Left cardiac atrium (tissue), 4 donors: Measurements from ENCODE around the gene SLC35D2. TPM values are rescaled to one million over a fixed set of nuclear protein-coding genes. Genes with fewer than 3 reads are reported as not detected.
A peak's percentile ranks its signal among the peaks of the same experiment; 100 is the strongest.
"Not testable (repeated sequence)": the region's sequence is repeated elsewhere in the genome, so short reads cannot be mapped to it uniquely, and the experiment has no call there.

Experiments used
- ATAC-seq, 2 donors: fragments of 200-7000 bp; cut with Tn5 transposase; one replicate each; pipeline ENCODE4 v1.9.1; 2020; ENCODE audit warnings: mild to moderate bottlenecking in 2 of 2, moderate library complexity in 2 of 2
- DNase-seq: peaks from one replicate; pipeline ENCODE4 v3.0.0-alpha.2; 2020
- intact Hi-C, 2 donors: fragments of 100-400 bp; cut with DNase I; formaldehyde crosslinking; loops; one replicate each; pipeline versions ENCODE4 v1.14.1 to v1.15.1; 2022 to 2023
- total RNA-seq, 2 donors: library from RNA; stranded (reverse); fragmentation: NEBNext Ultra II Directional; extraction: Animal tissue kit (Norgen Biotek cat#: 25700); gene quantifications; one replicate each; pipeline ENCODE4 v1.2.1, GENCODE V29; 2021
- donor health status: DM: no; HTN: yes; CAD: no.
- donor health status: DM: no; HTN: yes; CAD: no; lungs with severe emphysema.
- donor health status: DM: yes; HTN: yes; CAD: no.
- donor health status: Dilated cardiomyopathy.

SLC35D2 gene
- total RNA-seq, 2 donors from 2014 or later, result 14.1 to 14.2 TPM

- DNase-seq, ATAC-seq, intact Hi-C loops: not testable (repeated sequence)
Observed at GRCh38 chr9:96322736-96323135, 60.8 kb downstream of the SLC35D2 start.

- intact Hi-C loops, result not testable (repeated sequence)
Observed at GRCh38 chr9:96322210-96322609, 61.3 kb downstream of the SLC35D2 start.

GRCh38 chr9:96321515-96321914, 62.0 kb downstream of the SLC35D2 start:
- intact Hi-C loops, result no loop called here
- DNase-seq (no peak), ATAC-seq (no peak)

More at GRCh38 chr9:96322210-96322609, 61.3 kb downstream of the SLC35D2 start:
- ATAC-seq, DNase-seq: not testable (repeated sequence)

- DNase-seq, result no peak
- intact Hi-C loops, result no loop called here
- ATAC-seq, result no peak
Observed at GRCh38 chr9:96320749-96321280, 62.7 kb downstream of the SLC35D2 start.

GRCh38 chr9:96318921-96319565, 64.5 kb downstream of the SLC35D2 start:
- intact Hi-C loops, result no loop called here
- DNase-seq (no peak), ATAC-seq (no peak)

- intact Hi-C loops, result loop anchor here in 1 of 2 donors (2.0 kb wide), 1 partner anchor 85 kb away; no protein-coding TSS in a partner anchor
- DNase-seq, result peak; percentile 27
- peak; percentile 59 to 70 for ATAC-seq
Observed at GRCh38 chr9:96317335-96317980, 66.1 kb downstream of the SLC35D2 start.

GRCh38 chr9:96309850-96310249, 73.7 kb downstream of the SLC35D2 start:
- no peak for ATAC-seq
- intact Hi-C loops, result no loop called here
- no peak for DNase-seq

- ATAC-seq, DNase-seq, intact Hi-C loops: not testable (repeated sequence)
Observed at GRCh38 chr9:96306958-96307357, 76.6 kb downstream of the SLC35D2 start.

- ATAC-seq, result no peak
- intact Hi-C loops, result no loop called here
Observed at GRCh38 chr9:96305171-96305570, 78.3 kb downstream of the SLC35D2 start.

GRCh38 chr9:96304230-96304629, 79.3 kb downstream of the SLC35D2 start:
- ATAC-seq, result no peak
- intact Hi-C loops, result no loop called here
- DNase-seq, result no peak

More at GRCh38 chr9:96305171-96305570, 78.3 kb downstream of the SLC35D2 start:
- DNase-seq, result no peak

GRCh38 chr9:96302021-96302420, 81.5 kb downstream of the SLC35D2 start, which contains the start of gene HSD17B3:
Gene HSD17B3 (minus strand): TSS chr9:96302176. CDS start chr9:96302104, 72 bp downstream.
- intact Hi-C loops, result no loop called here
- DNase-seq, result no peak
- no peak for ATAC-seq

GRCh38 chr9:96299823-96300222, 83.7 kb downstream of the SLC35D2 start:
- DNase-seq (no peak), ATAC-seq (no peak)

GRCh38 chr9:96294159-96294545, 89.4 kb downstream of the SLC35D2 start:
- ATAC-seq, result no peak

More at GRCh38 chr9:96299823-96300222, 83.7 kb downstream of the SLC35D2 start:
- intact Hi-C loops, result no loop called here

GRCh38 chr9:96293498-96294158, 89.9 kb downstream of the SLC35D2 start:
- no peak for DNase-seq
- no peak for ATAC-seq
- intact Hi-C loops, result no loop called here

More at GRCh38 chr9:96294159-96294545, 89.4 kb downstream of the SLC35D2 start:
- DNase-seq, result no peak
- intact Hi-C loops, result no loop called here

GRCh38 chr9:96289392-96289791, 94.1 kb downstream of the SLC35D2 start:
- no peak for DNase-seq
- intact Hi-C loops, result no loop called here
- ATAC-seq, result no peak

- DNase-seq (no peak), ATAC-seq (no peak)
- intact Hi-C loops, result no loop called here
Observed at GRCh38 chr9:96281641-96282040, 101.9 kb downstream of the SLC35D2 start.

GRCh38 chr9:96279932-96280331, 103.6 kb downstream of the SLC35D2 start:
- no peak for DNase-seq
- intact Hi-C loops, result no loop called here
- ATAC-seq, result no peak

- DNase-seq, result no peak
Observed at GRCh38 chr9:96274939-96275338, 108.6 kb downstream of the SLC35D2 start.

More at GRCh38 chr9:96274939-96275338, 108.6 kb downstream of the SLC35D2 start:
- intact Hi-C loops, result no loop called here
- no peak for ATAC-seq
